NCI-H748 treated with DMSO at 0.1 percent for 48 hours (cell line): ENCODE data around the gene CENPF.

ENCODE experiments used
- DNase-seq: peaks from one replicate; lab custom pipeline; 2025; lab: John Stamatoyannopoulos, UW

CENPF gene

DNA sequence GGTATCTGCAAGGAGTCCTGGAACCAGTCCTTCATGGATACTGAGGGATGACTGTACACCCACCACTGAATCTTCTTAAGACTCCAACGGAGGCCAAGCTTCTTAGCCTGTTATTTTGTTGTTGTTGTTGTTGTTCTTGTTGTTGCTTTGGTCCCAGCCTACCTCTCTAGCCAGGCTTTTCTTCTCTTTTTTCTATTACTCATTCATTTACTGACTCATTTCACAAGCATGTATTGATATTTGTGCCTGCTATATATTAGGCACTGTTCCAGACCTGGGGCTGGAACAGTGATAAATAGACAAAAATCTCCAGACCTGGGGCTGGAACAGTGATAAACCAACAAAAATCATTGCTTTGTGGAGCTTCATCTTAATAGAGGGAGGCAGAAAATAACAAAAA, 20.4 kb downstream of the CENPF start:
- DNase-seq, result no peak

DNA sequence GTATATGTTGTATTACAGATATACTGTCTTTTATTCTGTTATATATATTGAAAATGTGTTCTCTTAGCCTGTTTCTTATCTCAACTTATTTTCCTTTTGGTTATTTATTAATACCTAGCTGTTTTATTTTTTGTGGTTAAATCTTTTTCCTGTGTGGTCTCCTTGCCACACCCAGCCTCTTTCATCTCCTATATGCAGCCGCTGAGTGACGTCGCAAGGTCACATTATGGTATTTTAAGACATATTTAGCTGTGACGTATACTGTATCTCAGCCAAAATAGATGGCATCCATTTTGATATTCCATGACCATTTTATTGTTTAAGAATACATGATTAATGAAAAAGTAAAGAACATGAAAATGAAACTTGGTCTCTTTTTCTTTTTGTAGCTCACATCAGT, 29.1 kb downstream of the CENPF start:
- no peak for DNase-seq

DNA sequence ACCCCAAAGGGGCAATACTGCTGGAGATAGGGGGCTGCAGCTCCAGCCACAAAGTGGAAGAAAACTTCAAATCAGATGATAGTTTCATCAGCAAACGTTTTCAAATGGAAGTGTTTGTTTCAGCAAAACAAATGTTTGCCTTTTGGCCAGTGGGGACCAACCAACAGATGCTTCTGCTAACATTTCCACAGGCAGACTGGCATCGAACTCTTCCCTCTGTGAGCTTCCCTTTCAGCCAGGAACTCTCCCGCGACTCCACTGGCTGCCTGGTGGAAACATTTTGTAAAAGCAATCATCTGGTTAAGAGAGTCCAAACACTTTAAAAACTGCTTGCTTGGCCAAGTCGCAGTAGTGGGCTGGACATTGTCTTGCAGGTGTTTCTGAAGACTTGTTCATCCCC, 30.7 kb downstream of the CENPF start:
- no peak for DNase-seq

DNA sequence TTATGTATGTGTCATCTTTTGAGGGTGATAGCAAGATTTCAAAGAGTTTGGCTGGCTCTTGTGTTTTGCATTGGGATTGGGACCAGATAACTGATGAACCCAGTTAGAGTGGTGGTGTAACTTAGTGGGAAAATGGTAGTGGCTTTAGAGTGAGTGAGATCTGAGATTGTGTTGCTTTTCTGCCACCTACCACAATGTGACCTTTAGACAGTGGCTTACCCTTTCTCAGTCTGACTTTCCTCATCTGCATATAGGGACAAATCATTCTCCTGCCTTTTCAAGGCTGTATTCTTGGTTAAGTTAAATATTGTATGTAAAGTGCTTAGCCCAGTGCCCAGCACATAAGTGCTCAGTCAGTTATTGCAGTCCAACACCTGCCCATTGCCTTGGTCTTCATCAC, 31.3 kb downstream of the CENPF start:
- no peak for DNase-seq

DNA sequence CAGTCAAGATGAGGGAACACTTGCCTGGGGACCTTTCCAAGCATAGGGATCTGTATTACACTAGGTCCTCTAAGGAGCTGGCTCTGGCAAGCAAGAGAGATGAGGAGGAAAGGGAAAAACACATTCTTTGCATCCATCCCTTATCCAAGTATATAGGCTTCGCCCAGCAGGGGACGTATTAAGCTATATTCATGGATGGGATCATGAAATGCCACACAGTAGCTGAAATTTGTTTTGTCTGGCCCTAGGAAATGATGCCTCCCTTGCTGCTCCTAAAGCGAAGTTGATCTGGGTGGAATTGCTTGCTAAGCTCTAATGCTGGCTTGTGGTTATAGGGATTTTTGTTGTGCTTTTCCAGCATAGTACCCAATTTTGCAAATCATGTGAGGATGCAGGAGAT, 32.1 kb downstream of the CENPF start:
- DNase-seq, result no peak

DNA sequence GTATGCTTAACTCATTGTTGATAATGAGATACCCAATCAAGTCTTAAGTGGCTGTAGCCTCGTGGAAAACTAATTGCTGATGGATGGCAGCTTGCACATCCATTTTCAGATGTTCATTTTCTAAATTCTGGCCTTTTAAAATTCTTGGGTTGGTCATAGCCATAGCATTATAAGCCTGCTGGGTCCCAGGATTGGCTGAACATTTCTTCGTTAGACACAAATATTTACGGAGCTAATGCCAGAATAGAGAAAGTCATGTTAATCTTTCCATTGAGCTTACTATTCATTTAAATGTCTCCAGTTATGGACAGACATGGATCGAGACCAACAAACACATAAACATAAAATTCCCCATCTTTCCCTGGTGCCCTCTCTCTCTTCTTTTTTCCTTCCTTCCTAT, 32.5 kb downstream of the CENPF start:
- DNase-seq, result no peak

DNA sequence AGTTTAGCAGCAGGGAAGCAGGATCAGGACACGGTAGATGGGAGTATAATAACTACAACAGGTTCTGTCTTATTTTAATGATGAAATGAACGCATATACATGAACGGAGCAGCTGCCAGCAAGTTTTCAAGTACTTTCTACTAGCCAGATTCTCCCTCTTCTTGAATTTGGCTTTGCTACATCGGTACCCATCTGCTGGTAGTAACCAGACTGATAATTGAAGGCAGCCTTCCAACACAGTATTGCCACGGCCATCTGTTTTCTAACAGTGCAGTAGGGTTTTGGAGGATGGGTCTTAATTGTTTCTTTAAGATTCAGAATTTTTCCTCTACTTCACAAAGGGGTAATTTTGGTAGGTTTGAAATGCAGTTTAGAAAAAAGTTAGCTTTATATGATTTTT, 33.4 kb downstream of the CENPF start:
- DNase-seq, result no peak

DNA sequence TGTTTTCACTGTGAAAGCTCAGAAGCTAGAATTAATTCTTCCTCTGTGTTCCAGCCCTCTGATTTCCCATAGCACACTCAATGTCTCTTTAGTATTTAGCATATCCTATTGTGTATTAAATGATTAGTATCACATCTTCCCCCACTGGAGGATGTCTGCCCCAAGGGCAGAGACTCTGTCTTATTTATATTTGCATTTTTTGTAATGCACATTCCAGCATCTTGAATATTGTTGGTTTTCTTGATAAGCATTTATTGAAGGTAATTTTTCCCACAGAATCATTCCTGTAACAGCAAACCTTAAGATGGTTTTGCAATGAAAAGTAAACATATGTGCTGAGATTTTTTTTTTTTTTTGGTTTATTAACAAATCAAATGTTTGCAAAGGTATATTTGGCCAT, 34.1 kb downstream of the CENPF start:
- DNase-seq, result no peak

DNA sequence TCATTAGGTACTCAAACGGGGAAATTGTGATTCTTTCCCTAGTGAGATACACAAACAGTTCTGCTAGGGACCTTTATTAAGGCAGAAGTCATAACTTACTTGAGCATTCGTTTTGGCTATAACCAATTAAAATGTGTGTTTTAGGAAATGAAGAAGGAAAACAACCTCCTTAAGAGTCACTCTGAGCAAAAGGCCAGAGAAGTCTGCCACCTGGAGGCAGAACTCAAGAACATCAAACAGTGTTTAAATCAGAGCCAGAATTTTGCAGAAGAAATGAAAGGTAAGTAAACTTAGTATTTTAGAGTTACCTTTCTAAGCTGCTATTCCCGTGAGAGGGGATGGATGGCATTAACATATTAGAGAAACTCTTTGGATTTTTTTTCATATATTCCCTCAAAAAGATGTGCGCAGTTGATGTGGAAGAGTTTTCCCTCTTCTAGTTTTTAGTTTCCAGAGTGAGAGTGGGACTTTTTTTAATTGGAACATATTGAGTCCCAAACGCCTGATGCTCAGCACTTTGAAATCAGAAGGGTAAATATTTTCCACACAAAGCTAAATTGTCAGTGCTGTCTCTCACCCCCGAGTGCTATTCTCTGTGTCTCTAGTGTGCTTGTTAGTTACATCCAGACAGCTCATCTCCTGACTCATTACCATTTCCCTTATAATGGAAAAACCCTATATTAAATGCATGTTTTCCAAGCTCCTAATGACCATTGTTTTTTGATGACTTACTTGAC, 34.9 kb downstream of the CENPF start:
- no peak for DNase-seq

DNA sequence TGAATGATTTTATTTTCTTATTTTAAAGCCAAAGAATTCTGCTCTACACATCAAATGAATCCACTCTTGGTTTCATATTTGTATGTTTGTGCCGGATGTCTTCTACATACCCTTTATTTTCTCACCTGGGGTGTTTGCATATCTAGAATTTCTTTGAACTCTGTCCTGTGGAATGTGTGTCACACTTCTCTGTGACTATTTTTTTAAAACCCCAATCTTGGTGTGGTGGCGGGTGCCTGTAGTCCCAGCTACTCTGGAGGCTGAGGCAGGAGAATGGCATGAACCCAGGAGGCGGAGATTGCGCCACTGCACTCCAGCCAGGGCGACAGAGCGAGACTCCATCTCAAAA, 35.4 kb downstream of the CENPF start:
- DNase-seq, result no peak

DNA sequence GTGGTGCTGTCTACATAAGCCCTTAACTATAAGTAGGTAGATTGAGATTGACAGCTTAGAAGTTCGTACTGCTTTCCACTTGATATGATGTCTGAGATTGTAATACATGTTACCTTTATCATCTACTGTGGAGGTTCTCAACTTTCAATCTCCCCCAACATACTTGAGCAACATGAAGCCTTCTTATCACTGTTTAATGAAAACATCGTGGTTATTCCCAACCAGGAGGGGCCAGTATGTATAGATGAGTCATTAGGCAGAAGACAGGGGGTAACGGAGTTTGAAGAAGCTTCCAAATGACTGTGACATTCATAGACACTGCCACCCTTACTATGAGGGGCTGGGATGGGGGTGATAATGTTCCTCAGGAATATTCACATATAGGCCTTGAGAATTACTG, 36.0 kb downstream of the CENPF start:
- no peak for DNase-seq

DNA sequence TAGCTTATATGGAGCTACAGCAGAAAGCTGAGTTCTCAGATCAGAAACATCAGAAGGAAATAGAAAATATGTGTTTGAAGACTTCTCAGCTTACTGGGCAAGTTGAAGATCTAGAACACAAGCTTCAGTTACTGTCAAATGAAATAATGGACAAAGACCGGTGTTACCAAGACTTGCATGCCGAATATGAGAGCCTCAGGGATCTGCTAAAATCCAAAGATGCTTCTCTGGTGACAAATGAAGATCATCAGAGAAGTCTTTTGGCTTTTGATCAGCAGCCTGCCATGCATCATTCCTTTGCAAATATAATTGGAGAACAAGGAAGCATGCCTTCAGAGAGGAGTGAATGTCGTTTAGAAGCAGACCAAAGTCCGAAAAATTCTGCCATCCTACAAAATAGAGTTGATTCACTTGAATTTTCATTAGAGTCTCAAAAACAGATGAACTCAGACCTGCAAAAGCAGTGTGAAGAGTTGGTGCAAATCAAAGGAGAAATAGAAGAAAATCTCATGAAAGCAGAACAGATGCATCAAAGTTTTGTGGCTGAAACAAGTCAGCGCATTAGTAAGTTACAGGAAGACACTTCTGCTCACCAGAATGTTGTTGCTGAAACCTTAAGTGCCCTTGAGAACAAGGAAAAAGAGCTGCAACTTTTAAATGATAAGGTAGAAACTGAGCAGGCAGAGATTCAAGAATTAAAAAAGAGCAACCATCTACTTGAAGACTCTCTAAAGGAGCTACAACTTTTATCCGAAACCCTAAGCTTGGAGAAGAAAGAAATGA, 37.6 kb downstream of the CENPF start:
- DNase-seq, result no peak

DNA sequence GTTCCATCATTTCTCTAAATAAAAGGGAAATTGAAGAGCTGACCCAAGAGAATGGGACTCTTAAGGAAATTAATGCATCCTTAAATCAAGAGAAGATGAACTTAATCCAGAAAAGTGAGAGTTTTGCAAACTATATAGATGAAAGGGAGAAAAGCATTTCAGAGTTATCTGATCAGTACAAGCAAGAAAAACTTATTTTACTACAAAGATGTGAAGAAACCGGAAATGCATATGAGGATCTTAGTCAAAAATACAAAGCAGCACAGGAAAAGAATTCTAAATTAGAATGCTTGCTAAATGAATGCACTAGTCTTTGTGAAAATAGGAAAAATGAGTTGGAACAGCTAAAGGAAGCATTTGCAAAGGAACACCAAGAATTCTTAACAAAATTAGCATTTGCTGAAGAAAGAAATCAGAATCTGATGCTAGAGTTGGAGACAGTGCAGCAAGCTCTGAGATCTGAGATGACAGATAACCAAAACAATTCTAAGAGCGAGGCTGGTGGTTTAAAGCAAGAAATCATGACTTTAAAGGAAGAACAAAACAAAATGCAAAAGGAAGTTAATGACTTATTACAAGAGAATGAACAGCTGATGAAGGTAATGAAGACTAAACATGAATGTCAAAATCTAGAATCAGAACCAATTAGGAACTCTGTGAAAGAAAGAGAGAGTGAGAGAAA, 38.4 kb downstream of the CENPF start:
- DNase-seq, result no peak

DNA sequence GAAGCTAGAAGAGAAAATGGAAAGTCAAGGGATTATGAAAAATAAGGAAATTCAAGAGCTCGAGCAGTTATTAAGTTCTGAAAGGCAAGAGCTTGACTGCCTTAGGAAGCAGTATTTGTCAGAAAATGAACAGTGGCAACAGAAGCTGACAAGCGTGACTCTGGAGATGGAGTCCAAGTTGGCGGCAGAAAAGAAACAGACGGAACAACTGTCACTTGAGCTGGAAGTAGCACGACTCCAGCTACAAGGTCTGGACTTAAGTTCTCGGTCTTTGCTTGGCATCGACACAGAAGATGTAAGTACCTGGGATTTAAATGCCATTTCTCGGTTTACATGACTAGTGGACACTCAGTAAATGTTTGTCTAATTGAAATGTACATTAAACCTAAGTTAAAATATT, 40.0 kb downstream of the CENPF start:
- DNase-seq, result no peak

DNA sequence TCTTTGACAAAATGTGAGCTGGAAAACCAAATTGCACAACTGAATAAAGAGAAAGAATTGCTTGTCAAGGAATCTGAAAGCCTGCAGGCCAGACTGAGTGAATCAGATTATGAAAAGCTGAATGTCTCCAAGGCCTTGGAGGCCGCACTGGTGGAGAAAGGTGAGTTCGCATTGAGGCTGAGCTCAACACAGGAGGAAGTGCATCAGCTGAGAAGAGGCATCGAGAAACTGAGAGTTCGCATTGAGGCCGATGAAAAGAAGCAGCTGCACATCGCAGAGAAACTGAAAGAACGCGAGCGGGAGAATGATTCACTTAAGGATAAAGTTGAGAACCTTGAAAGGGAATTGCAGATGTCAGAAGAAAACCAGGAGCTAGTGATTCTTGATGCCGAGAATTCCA, 42.7 kb downstream of the CENPF start:
- no peak for DNase-seq

DNA sequence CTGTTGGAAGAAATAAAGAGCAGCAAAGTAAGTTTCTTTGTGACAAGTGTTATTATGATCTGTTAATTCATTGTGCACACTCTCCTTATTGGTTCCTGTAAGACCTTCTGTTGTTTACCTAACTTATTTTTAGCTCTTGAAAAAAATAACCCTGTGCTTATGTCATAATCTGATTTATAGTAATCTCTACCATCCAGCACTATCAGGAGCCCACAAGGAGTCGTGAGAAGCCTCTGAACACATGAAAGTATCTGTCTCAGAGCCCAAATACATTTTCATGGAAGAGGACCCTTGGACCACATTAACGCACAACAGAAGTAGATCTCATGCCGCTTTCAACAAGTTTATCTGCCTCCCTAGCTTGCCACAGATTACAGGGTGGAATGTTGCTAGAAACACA, 45.8 kb downstream of the CENPF start:
- DNase-seq, result no peak

DNA sequence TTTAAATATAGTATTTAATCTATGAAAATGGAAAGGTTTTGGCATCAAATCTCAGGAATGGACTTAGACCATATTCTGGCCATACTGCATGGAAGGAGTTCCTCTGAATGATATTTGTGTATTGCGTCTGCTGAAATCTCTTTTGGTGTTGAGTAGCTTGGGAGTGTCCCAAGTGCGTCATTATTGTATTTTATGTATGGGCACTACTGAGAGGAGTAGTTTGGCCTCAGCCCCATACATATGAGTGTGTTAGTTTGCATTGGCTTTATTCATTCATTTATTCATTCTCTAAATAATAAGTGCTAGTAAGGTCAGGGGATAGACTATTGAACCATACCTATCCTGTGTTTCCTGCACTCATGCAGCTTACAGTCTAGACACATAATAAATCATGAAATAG, 46.6 kb downstream of the CENPF start:
- DNase-seq, result no peak

DNA sequence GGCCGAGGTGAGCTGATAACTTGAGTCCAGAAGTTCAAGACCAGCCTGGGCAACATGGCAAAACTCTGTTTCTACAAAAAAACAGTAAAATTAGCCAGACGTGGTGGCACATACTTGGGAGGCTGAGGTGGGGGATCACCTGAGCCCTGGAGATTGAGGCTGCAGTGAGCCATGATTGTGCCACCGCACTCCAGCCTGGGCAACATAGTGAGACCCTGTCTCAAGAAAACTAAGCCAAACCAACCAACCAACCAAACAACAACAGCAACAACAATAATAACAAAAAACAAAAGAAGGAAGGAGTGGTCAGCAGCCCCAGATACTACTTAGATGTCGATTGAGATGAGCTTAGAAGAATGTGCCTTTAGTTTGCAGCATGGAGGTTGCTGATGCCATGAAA, 47.7 kb downstream of the CENPF start:
- DNase-seq, result no peak

DNA sequence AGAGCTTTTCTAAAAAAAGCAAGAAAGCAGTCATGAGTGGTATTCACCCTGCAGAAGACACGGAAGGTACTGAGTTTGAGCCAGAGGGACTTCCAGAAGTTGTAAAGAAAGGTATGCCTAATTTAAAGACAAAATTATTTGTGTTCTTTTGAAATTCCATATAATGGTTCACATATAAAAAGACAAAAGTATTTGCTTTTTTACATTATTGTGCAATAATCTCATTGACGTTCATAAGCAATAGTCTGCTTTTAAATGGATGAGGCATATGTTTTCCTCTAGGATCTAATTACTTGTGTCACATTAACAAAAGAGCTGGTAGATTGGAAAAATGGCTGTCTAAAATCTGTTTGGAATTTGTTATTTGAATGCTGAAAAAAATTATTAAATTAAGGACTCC, 54.3 kb downstream of the CENPF start:
- DNase-seq, result no peak

DNA sequence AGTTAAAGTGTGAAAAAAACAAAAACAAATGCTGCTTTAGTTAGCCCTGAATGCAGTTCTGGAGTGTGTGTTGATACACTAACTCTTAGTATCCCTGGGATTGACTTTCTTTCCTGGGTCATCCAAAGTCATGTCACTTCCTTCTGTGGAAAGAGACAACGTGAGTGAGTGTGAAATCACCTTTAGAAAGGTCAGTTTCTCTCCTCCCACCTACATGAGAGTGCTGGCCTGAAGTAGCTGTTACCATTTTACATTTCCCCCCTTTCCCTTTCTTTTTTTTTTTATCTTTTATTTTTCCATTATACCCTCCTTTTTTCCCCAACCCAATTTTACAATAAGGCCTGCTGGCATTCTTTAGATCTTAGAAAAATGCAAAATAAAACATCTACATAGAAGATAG, 55.2 kb downstream of the CENPF start:
- no peak for DNase-seq

DNA sequence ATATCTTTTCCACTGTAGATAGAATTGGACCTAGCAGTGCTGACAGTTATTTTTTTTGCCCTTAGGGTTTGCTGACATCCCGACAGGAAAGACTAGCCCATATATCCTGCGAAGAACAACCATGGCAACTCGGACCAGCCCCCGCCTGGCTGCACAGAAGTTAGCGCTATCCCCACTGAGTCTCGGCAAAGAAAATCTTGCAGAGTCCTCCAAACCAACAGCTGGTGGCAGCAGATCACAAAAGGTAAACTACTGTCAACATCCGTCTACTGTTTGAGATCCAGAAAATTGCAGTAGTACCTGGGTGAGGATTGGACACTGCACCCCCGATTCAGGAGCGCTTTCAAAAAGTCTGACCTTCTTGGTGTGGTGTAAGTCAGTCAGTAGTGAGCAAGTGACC, 55.8 kb downstream of the CENPF start:
- no peak for DNase-seq

DNA sequence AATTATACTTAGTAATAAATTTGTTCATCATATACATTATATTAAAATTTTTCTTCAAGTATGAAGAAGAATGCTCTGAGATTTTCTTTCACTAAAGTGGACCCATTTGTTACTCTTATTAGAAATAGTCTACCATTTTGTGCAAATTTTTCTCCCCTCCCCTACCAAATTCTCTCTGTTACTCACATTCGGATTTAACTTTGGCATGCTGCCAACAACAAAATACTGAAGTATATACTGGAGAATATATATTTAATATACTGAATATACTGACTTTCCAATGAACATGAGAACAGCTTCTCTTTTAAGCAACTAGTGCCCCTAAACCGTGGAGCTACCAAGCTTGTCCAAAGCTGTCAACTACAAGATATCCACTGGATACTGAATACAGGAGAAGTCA, 57.2 kb downstream of the CENPF start:
- DNase-seq, result no peak

DNA sequence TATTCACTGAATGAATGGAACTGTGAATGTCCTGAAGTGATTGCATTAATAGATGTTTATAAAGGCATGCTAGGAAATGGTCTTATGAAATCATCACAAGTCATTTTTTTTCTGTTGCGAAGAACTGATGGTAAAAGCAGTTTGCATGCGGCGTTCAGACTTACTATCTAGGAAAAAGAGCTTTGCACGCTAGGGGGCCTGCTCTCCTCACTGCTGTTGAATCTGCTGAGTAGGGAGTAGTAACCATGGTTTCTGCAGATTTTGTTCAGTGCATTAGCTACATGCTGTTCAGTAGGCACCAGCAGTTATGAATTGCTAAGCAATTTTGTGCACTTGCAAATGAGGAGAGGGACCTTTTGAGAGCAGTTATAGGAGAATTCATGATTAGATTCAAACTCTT, 57.9 kb downstream of the CENPF start:
- no peak for DNase-seq
